Measurements from ENCODE around the gene TJAP1.

The TJAP1 gene

DNA sequence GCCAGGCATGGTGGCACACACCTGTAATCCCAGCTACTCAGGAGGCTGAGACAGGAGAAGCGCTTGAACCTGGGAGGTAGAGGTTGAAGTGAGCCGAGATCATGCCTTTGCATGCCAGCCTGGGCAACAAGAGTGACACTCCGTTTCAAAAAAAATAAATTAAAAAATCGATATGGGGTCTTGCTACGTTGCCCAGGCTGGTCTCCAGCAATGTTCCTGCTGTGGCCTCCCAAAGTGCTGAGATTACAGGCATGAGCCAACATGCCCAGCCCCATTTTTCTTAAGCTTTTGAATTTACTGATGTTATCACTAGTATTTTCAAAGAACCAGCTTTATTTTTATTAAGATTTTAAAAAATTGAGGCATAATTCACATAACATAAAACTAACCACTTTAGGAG, 63.1 kb downstream of the TJAP1 start:
- no peak overlapping the region for H3K4me3 ChIP-seq (ENCODE audit: low read depth, low read length, poor library complexity, severe bottlenecking)
- H3K27me3 ChIP-seq (ENCODE audit: insufficient read depth, low read length): no peaks in the 10 kb centered on the region
- H3K4me2 ChIP-seq (ENCODE audit: low read length): no peak overlapping the region
- no peak overlapping the region for H3K27ac ChIP-seq (ENCODE audit: low read depth, low read length, poor library complexity, severe bottlenecking)
- no peaks in the 10 kb centered on the region for H4K20me1 ChIP-seq (ENCODE audit: insufficient read depth, low read length)
- H3K9me3 ChIP-seq (ENCODE audit: low read length): no peaks in the 10 kb centered on the region
- no peaks in the 10 kb centered on the region for H3F3A ChIP-seq (ENCODE audit: insufficient read depth, low read length)
- no peak overlapping the region for H2AFZ ChIP-seq (ENCODE audit: low read length)
- H3K79me2 ChIP-seq (ENCODE audit: insufficient read depth, low read length): no peaks in the 10 kb centered on the region
- TF ChIP-seq, protein P1, sequence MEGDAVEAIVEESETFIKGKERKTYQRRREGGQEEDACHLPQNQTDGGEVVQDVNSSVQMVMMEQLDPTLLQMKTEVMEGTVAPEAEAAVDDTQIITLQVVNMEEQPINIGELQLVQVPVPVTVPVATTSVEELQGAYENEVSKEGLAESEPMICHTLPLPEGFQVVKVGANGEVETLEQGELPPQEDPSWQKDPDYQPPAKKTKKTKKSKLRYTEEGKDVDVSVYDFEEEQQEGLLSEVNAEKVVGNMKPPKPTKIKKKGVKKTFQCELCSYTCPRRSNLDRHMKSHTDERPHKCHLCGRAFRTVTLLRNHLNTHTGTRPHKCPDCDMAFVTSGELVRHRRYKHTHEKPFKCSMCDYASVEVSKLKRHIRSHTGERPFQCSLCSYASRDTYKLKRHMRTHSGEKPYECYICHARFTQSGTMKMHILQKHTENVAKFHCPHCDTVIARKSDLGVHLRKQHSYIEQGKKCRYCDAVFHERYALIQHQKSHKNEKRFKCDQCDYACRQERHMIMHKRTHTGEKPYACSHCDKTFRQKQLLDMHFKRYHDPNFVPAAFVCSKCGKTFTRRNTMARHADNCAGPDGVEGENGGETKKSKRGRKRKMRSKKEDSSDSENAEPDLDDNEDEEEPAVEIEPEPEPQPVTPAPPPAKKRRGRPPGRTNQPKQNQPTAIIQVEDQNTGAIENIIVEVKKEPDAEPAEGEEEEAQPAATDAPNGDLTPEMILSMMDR (IDR thresholded peaks at IDR 0.05; ENCODE audit: low read length): no peak
- TF ChIP-seq EZH2 (IDR thresholded peaks at IDR 0.05; ENCODE audit: borderline replicate concordance, low read length): no peak
- H3K9ac ChIP-seq (ENCODE audit: low read length): no peak overlapping the region
- peaks cover 75% of the 10 kb centered on the region for H3K36me3 ChIP-seq (ENCODE audit: insufficient read depth, low read length)
- H3K4me1 ChIP-seq (ENCODE audit: insufficient read depth, low read length, severe bottlenecking): no peaks in the 10 kb centered on the region
- no peaks in the 10 kb centered on the region for H3K9me2 ChIP-seq (ENCODE audit: low read depth, low read length)

DNA sequence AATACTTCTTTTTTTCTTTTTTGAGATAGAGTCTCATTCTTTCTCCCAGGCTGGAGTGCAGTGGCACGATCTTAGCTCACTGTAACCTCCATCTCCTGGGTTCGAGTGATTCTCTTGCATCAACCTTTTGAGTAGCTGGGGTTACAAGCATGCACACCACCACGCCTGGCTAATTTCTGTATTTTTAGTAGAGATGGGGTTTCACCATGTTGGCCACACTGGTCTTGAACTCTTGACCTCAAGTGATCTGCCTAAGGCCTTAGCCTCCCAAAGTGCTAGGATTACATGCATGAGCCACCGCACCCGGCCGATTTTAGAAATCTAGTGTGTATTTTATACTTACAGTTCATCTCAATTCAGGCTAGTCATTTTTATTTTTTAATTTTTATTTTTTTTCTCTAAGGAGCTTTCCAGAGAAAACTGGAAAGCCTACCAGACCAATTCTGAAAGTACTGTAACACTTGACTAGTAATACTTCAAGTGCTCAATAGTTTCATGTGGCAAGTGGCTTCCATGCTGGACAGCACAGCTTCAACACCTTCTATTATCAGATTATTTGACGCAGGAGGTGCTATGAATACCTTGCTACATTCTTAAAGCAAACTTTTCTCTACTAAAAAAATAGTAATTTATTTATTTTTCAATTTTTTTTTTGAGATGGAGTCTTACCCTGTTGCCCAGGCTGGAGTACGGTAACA, 64.6 kb downstream of the TJAP1 start:
- Histone ChIP-seq H3K9ac (ENCODE audit: low read length) (no peak overlapping the region), H3K9me3 (ENCODE audit: low read length) (no peaks in the 10 kb centered on the region), H2AFZ (ENCODE audit: low read length) (no peak overlapping the region), H3K27ac (ENCODE audit: low read depth, low read length, poor library complexity, severe bottlenecking) (no peak overlapping the region), H3K4me1 (ENCODE audit: insufficient read depth, low read length, severe bottlenecking) (no peaks in the 10 kb centered on the region), H3K79me2 (ENCODE audit: insufficient read depth, low read length) (no peaks in the 10 kb centered on the region), H4K20me1 (ENCODE audit: insufficient read depth, low read length) (no peaks in the 10 kb centered on the region), H3K9me2 (ENCODE audit: low read depth, low read length) (no peaks in the 10 kb centered on the region), H3K27me3 (ENCODE audit: insufficient read depth, low read length) (no peaks in the 10 kb centered on the region), H3K4me2 (ENCODE audit: low read length) (no peak overlapping the region), H3F3A (ENCODE audit: insufficient read depth, low read length) (no peaks in the 10 kb centered on the region), H3K4me3 (ENCODE audit: low read depth, low read length, poor library complexity, severe bottlenecking) (no peak overlapping the region), H3K36me3 (ENCODE audit: insufficient read depth, low read length) (peaks cover 86% of the 10 kb centered on the region)
- TF ChIP-seq, protein P1 (IDR thresholded peaks at IDR 0.05; ENCODE audit: low read length): no peak
- no peak for TF ChIP-seq EZH2 (IDR thresholded peaks at IDR 0.05; ENCODE audit: borderline replicate concordance, low read length)

DNA sequence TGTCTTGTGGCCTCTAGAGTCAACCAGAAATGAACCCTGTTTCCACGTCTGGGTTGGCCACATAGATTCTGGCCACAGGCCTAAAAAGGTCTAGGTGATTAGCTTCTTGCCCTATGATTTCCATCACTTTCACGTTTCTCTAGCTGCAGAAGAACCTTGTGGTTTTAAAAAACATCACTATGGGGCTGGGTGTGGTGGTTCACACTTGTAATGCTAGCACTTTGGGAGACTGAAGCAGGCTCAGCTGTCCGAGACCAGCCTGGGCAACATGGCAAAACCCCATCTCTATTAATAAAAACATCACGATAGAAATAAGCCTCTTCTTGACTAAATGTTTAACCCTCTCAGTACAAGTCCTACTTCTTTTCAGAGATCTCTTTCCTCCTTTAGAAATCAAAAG, 67.1 kb downstream of the TJAP1 start:
- peaks cover 91% of the 10 kb centered on the region for H3K36me3 ChIP-seq (ENCODE audit: insufficient read depth, low read length)
- no peaks in the 10 kb centered on the region for H3K27me3 ChIP-seq (ENCODE audit: insufficient read depth, low read length)
- no peaks in the 10 kb centered on the region for H3K4me1 ChIP-seq (ENCODE audit: insufficient read depth, low read length, severe bottlenecking)
- H3K9ac ChIP-seq (ENCODE audit: low read length): no peak overlapping the region
- no peaks in the 10 kb centered on the region for H3K9me2 ChIP-seq (ENCODE audit: low read depth, low read length)
- no peaks in the 10 kb centered on the region for H3K79me2 ChIP-seq (ENCODE audit: insufficient read depth, low read length)
- no peak overlapping the region for H3K27ac ChIP-seq (ENCODE audit: low read depth, low read length, poor library complexity, severe bottlenecking)
- TF ChIP-seq, protein P1 (IDR thresholded peaks at IDR 0.05; ENCODE audit: low read length): no peak
- no peak for TF ChIP-seq EZH2 (IDR thresholded peaks at IDR 0.05; ENCODE audit: borderline replicate concordance, low read length)
- no peaks in the 10 kb centered on the region for H3F3A ChIP-seq (ENCODE audit: insufficient read depth, low read length)
- H3K4me2 ChIP-seq (ENCODE audit: low read length): no peak overlapping the region
- H4K20me1 ChIP-seq (ENCODE audit: insufficient read depth, low read length): no peaks in the 10 kb centered on the region
- no peaks in the 10 kb centered on the region for H3K9me3 ChIP-seq (ENCODE audit: low read length)
- no peak overlapping the region for H3K4me3 ChIP-seq (ENCODE audit: low read depth, low read length, poor library complexity, severe bottlenecking)
- no peak overlapping the region for H2AFZ ChIP-seq (ENCODE audit: low read length)

Measured in OCI-LY1 (cell line).